HepG2 (cell line): ENCODE data around the gene ERMARD. TPM values are rescaled to one million over a fixed set of nuclear protein-coding genes. Genes with fewer than 3 reads are reported as not detected.

ENCODE experiments used
- HNRNPUL1 ChIP-seq: fragments of 200-400 bp; formaldehyde crosslinking; IDR thresholded peaks from 2 replicates; pipeline ENCODE4 v1.6.1; 2017; ENCODE audit warnings: low read depth, mild to moderate bottlenecking, low read length, moderate library complexity
- ONECUT2 ChIP-seq: sonication (generic); formaldehyde crosslinking; IDR thresholded peaks from 2 replicates; pipeline ENCODE4 v1.4.0; 2020; ENCODE audit warnings: missing genetic modification reagents
- PCBP1 ChIP-seq: fragments of 200-400 bp; formaldehyde crosslinking; IDR thresholded peaks from 2 replicates; pipeline ENCODE4 v1.6.1; 2017; ENCODE audit warnings: mild to moderate bottlenecking, low read depth, low read length, borderline replicate concordance
- SNAI1 ChIP-seq: sonication (generic); formaldehyde crosslinking; IDR thresholded peaks from 2 replicates; pipeline ENCODE4 v1.5.0; 2020; ENCODE audit warnings: mild to moderate bottlenecking, missing genetic modification reagents, borderline replicate concordance
- TGIF2 ChIP-seq: IDR thresholded peaks from 2 replicates; pipeline ENCODE4 v1.6.1; 2016; ENCODE audit warnings: control low read depth, missing compliant biosample characterization
- U2AF2 ChIP-seq: fragments of 200-400 bp; formaldehyde crosslinking; IDR thresholded peaks from 2 replicates; pipeline ENCODE4 v1.6.1; 2017; ENCODE audit warnings: low read depth, mild to moderate bottlenecking, low read length
- UBTF ChIP-seq: sonication (generic); formaldehyde crosslinking; IDR thresholded peaks from 2 replicates; pipeline ENCODE4 v1.4.0; 2020; ENCODE audit warnings: mild to moderate bottlenecking, missing genetic modification reagents
- ZBTB1 ChIP-seq: sonication (generic); formaldehyde crosslinking; IDR thresholded peaks from 2 replicates; pipeline ENCODE4 v1.4.0; 2020; ENCODE audit warnings: missing genetic modification reagents, borderline replicate concordance
- ZBTB40 ChIP-seq, 2 experiments: fragments of 450-650 bp in 1 of 2; sonication (generic) in 1 of 2; formaldehyde crosslinking in 1 of 2; IDR thresholded peaks; 2 replicates each; pipeline versions ENCODE4 v1.6.1 to v1.8.0; 2016 to 2022; ENCODE audit warnings: antibody characterized with exemption in 1 of 2, mild to moderate bottlenecking in 1 of 2, missing genetic modification reagents in 1 of 2
- ZNF235 ChIP-seq: sonication (generic); formaldehyde crosslinking; IDR thresholded peaks from 2 replicates; pipeline ENCODE4 v1.8.1; 2023; ENCODE audit warnings: mild to moderate bottlenecking, missing genetic modification reagents, borderline replicate concordance
- ZNF251 ChIP-seq: sonication (generic); formaldehyde crosslinking; IDR thresholded peaks from 2 replicates; pipeline ENCODE4 v1.9.0; 2021; ENCODE audit warnings: mild to moderate bottlenecking, missing genetic modification reagents
- ZNF687 ChIP-seq: sonication (generic); formaldehyde crosslinking; IDR thresholded peaks from 2 replicates; pipeline ENCODE4 v1.5.1; 2020; ENCODE audit warnings: mild to moderate bottlenecking, missing genetic modification reagents, moderate library complexity
- polyA plus RNA-seq, 8 experiments: library from polyadenylated mRNA; depleted of rRNA in 3 of 8; stranded (reverse) in 7 of 8; unstranded in 1 of 8; fragments of >200 nt; fragmentation: Illumina TruSeq in 4 of 8; extraction: Trizol in 4 of 8; gene quantifications; 2 replicates each; pipeline versions ENCODE4 v1.2.1 to v1.2.3, GENCODE V29; 2011 to 2016; ENCODE audit warnings: low read depth in 4 of 8, missing spikeins in 1 of 8, mixed read lengths in 1 of 8; ENCODE audit not compliant: insufficient read depth in 1 of 8
- total RNA-seq, 5 experiments: library from RNA; depleted of rRNA; stranded (reverse); fragments of >200 nt; fragmentation: Illumina TruSeq; extraction: Trizol; gene quantifications; 2 replicates each; pipeline ENCODE4 v1.2.3, GENCODE V29; 2016; ENCODE audit warnings: low read depth in 1 of 5

The ERMARD gene
- total and polyA plus RNA-seq, 2 of the 13 experiments (the other 11 are each of a cell fraction or from before 2014, with no cell fraction given), result 8.8 to 10.7 TPM

- no peak for TF ChIP-seq ZBTB40 (IDR thresholded peaks at IDR 0.05)
- TF ChIP-seq ZBTB40 (CRISPR knock-in tag; IDR thresholded peaks at IDR 0.05), result 0 out of 2 replicates have a peak, but pooled peaks have one; percentile 2
- no peak; the same call in 1 of the 2 replicates for TF ChIP-seq SNAI1 (CRISPR knock-in tag)
- TF ChIP-seq U2AF2, result no peak
- TF ChIP-seq ZNF251 (CRISPR knock-in tag), result no peak
- no peak for TF ChIP-seq ONECUT2 (CRISPR knock-in tag)
- 0 out of 2 replicates have a peak, but pooled peaks have one; percentile 10 for TF ChIP-seq PCBP1
- TF ChIP-seq ZBTB1 (CRISPR knock-in tag), result no peak
- TF ChIP-seq UBTF (CRISPR knock-in tag), result peak; percentile 45
- TF ChIP-seq ZNF235, result no peak
- peak; percentile 86; the same call in 1 of the 2 replicates for TF ChIP-seq ZNF687 (CRISPR knock-in tag)
- TF ChIP-seq TGIF2 (CRISPR knock-in tag), result 0 out of 2 replicates have a peak, but pooled peaks have one; percentile 22
- no peak for TF ChIP-seq HNRNPUL1
Measured at GRCh38 chr6:169801396-169802160, 50.2 kb downstream of the ERMARD start (continued).
